HG03196 (cell line): Measurements from ENCODE around the gene STS.

Source experiments
- ATAC-seq: cut with Tn5 transposase; IDR thresholded peaks from one replicate; pipeline ENCODE4 v1.9.1; 2021; ENCODE audit not compliant: unreplicated experiment

STS gene

GRCh38 chrX:7139202-7140081, 8.1 kb upstream of the STS start:
- no peak for ATAC-seq

DNA sequence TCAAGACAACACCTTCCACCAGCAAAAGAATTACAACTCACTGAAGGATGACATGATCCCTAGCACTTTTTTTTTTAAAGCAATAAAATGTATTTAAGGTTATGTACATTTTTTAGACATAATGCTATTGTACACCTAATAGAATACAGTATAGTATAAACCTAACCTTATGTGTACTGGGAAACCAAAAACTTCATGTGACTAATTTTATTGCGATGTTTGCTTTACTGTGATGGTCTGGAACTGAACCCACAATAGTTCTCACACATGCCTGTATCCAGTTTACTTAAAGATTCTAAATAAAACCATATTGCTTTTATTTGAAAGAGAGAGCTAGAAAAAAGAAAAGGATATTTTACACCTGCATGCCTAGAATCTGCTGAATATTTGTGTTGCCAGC, 4.4 kb upstream of the STS start:
- no peak for ATAC-seq

- ATAC-seq = no peak
Observed at GRCh38 chrX:7143941-7144525, 3.5 kb upstream of the STS start.

DNA sequence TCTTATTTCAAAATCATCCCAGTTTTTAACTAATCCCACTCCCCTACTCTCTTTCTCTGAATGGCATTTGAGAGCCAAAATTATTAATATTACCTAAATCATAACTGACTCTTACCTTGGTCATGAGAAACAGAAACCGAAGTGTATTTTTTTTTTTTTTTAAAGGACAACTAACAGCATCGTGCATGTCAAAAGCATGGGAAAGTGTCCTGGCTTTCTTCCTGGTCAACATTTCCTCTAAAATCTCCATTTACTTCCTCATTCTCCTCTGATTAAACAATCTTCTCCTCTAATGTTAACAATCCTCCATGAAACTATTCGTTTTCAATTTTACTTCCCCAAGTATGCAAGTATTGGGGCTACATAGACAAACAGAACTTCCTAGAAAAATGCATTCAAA, 2.1 kb upstream of the STS start:
- no peak for ATAC-seq

GRCh38 chrX:7146020-7146702, 1.4 kb upstream of the STS start:
- no peak for ATAC-seq

- peak; percentile 11 for ATAC-seq
Observed at GRCh38 chrX:7146703-7147412, 654 bp upstream of the STS start.

DNA sequence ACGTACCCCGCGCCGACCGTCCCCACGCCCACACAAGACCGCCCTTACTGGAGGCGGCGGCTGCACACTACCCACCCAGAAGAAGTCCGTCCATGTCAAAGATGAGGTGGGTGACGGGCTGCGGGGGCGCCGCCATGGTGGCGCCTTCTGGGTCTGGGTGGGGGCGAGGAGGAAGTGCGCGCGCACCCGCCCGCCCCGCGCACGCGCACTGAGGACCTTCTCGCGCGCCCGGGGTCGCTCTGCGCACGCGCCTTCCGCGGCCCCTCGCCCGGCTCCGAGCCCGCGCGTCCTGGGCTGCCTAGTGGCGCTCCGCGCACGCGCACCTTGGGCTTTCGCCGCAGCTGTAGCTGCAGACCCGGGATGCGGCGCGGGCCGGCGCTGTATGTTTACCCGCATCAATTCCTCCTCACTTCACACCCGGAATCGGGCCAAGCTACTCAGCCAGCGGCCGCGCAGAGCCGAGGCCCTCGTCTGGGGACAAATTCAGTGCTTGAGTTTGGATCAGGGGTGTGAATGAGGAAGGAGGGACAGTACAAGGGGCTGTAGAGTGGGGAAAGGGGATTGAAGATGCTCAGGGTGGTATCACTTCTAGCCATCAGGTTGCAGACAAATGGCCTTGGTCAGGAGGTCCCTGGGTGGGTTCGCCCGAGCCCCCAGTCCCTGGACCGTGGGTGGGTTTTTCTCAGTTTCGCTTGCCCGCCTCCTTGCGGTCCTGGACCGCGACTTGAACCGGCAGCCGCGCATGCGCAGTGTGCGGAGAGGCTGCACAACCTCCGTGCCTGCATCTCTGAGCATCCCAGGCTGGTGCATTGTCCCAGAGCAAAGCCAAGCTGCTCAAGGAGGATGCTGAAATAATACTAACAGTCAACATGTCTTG, 704 bp downstream of the STS start, which contains the start of gene PUDP:
Gene PUDP (minus strand): TSS at position 176 of the 877 bp plus-strand sequence. CDS start 40 bp downstream, at position 136.
- peak; percentile 85 for ATAC-seq

GRCh38 chrX:7149411-7149810, 1.9 kb downstream of the STS start:
- no peak for ATAC-seq

- no peak for ATAC-seq
Observed at GRCh38 chrX:7153231-7153630, 5.7 kb downstream of the STS start.

- ATAC-seq = no peak
Observed at GRCh38 chrX:7154041-7154597, 6.6 kb downstream of the STS start.

GRCh38 chrX:7155163-7155562, 7.7 kb downstream of the STS start:
- ATAC-seq = no peak

GRCh38 chrX:7156879-7157278, 9.4 kb downstream of the STS start:
- no peak for ATAC-seq

GRCh38 chrX:7158468-7158990, 11.0 kb downstream of the STS start:
- ATAC-seq = no peak

- ATAC-seq = no peak
Observed at GRCh38 chrX:7159149-7159861, 11.8 kb downstream of the STS start.

DNA sequence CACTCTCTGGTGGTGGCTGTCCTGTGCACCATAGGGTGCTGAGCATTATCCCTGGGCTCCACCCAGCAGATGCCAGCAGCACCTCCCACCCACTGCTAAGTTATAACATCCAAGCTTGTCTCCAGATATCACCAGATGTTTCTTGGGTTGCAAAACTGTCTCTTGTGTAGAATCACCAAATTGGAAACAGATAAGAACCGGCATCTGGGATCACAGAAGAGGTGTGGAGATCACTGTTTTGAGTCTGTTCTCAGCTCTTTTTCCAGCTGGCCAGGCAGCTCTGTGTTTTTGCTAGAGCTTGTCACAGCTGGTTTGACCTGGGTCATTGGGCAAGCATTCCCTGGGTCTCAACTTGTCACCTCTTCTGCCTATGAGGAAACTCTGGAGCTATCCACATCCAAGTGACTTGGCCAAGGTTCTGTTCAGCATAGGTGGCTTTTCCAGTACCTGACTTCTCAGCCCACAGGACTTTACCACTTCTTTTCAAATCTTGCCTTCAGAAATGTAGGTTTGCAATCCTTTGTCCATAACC, 15.7 kb downstream of the STS start:
- no peak for ATAC-seq

- ATAC-seq = no peak
Observed at GRCh38 chrX:7164174-7164573, 16.7 kb downstream of the STS start.

- ATAC-seq = no peak
Observed at GRCh38 chrX:7168371-7168770, 20.9 kb downstream of the STS start.

GRCh38 chrX:7169627-7170026, 22.1 kb downstream of the STS start:
- ATAC-seq = no peak

GRCh38 chrX:7170898-7171297, 23.4 kb downstream of the STS start:
- no peak for ATAC-seq
